GM18867 (cell line): ENCODE results near the gene RPLP2.

Experiments used
- ATAC-seq: cut with Tn5 transposase; IDR thresholded peaks from one replicate; pipeline ENCODE4 v1.9.1; 2021; ENCODE audit warnings: mild to moderate bottlenecking, moderate library complexity; ENCODE audit not compliant: unreplicated experiment

Gene RPLP2

GRCh38 chr11:862081-862661, 52.4 kb downstream of the RPLP2 start:
- ATAC-seq = no peak
